Endothelial cell of umbilical vein (primary cell): ENCODE results near the gene TRAF3. TPM values are rescaled to one million over a fixed set of nuclear protein-coding genes. Genes with fewer than 3 reads are reported as not detected.

ENCODE experiments used
- BruUV-seq: library from RNA; stranded (reverse); fragments of 400-500 nt; replicated peaks from 2 replicates; lab custom pipeline; 2021; lab: Mats Ljungman, UMichigan
- CTCF ChIA-PET: fragments of 300-600, 350-600 bp; sonication (Branson Sonifier 250); formaldehyde crosslinking; loops from one replicate; lab custom pipeline; 2021; ENCODE audit warnings: antibody characterized with exemption, inconsistent platforms; lab: Charles Lee
- POLR2A ChIA-PET: fragments of 300-600, 350-600 bp; sonication (Branson Sonifier 250); formaldehyde crosslinking; loops from one replicate; lab custom pipeline; 2021; ENCODE audit warnings: antibody characterized with exemption, inconsistent platforms; lab: Charles Lee
- DNase-seq: peaks from one replicate; pipeline ENCODE4 v3.0.0-alpha.2; 2011; ENCODE audit warnings: low read depth, low spot score
- FAIRE-seq: peaks from 2 replicates; lab custom pipeline; 2011; peaks lifted over from hg19 to GRCh38; lab: Jason Lieb, UNC
- H2AFZ ChIP-seq: 2 replicates; pipeline ENCODE4 v1.6.0; 2012; ENCODE audit warnings: low read depth, low read length, control low read depth, inconsistent platforms
- H3K27ac ChIP-seq: 2 replicates; pipeline ENCODE4 v1.5.1; 2011; ENCODE audit warnings: low read depth, mild to moderate bottlenecking, control low read depth, low read length, moderate library complexity; ENCODE audit not compliant: insufficient read depth
- H3K27me3 ChIP-seq, 2 experiments: 2 replicates each; pipeline versions ENCODE4 v1.6.0 to v1.6.1; 2011; ENCODE audit warnings: low read length in 2 of 2, mixed read lengths in 1 of 2; ENCODE audit not compliant: control insufficient read depth in 2 of 2, insufficient read depth in 2 of 2
- H3K36me3 ChIP-seq, 2 experiments: 2 replicates in 1 of 2; 3 replicates in 1 of 2; pipeline ENCODE4 v1.5.1; 2011; ENCODE audit warnings: low read length in 2 of 2, mild to moderate bottlenecking in 1 of 2, moderate library complexity in 1 of 2; ENCODE audit not compliant: control insufficient read depth in 2 of 2, insufficient read depth in 2 of 2; ENCODE audit errors: extremely low read depth in 1 of 2
- H3K4me1 ChIP-seq: 3 replicates; pipeline ENCODE4 v1.5.1; 2011; ENCODE audit warnings: mild to moderate bottlenecking, low read length; ENCODE audit not compliant: control insufficient read depth, insufficient read depth; ENCODE audit errors: extremely low read depth
- H3K4me2 ChIP-seq: 2 replicates; pipeline ENCODE4 v1.6.1; 2011; ENCODE audit warnings: low read length, control low read depth, mixed read lengths; ENCODE audit not compliant: insufficient read depth
- H3K4me3 ChIP-seq, 3 experiments: fragments of 200-600 bp in 1 of 3; sonication (generic), shearing (Covaris generic) in 1 of 3; replicated peaks in 1 of 3; 2 replicates each; pipeline ENCODE4 v1.5.1; 2011 to 2016; ENCODE audit warnings: control low read depth in 3 of 3, low read length in 3 of 3, mild to moderate bottlenecking in 2 of 3, inconsistent platforms in 1 of 3, low read depth in 1 of 3, moderate library complexity in 1 of 3; ENCODE audit not compliant: insufficient read depth in 1 of 3
- H3K79me2 ChIP-seq: 2 replicates; pipeline ENCODE4 v1.6.0; 2012; ENCODE audit warnings: low read length, inconsistent platforms; ENCODE audit not compliant: control insufficient read depth, insufficient read depth
- H3K9ac ChIP-seq: replicated peaks from 2 replicates; pipeline ENCODE3; 2011; ENCODE audit warnings: low read length, control low read depth; ENCODE audit not compliant: insufficient read depth; ENCODE audit errors: extremely low read depth
- H3K9me1 ChIP-seq: replicated peaks from 3 replicates; pipeline ENCODE4 v1.6.0; 2011; ENCODE audit warnings: mild to moderate bottlenecking, low read length; ENCODE audit not compliant: control insufficient read depth, insufficient read depth; ENCODE audit errors: extremely low read depth
- H3K9me3 ChIP-seq: replicated peaks from 2 replicates; pipeline ENCODE4 v1.5.1; 2012; ENCODE audit warnings: low read length, inconsistent platforms; ENCODE audit not compliant: control insufficient read depth, insufficient read depth
- H4K20me1 ChIP-seq: replicated peaks from 2 replicates; pipeline ENCODE3; 2011; ENCODE audit warnings: mild to moderate bottlenecking, low read length; ENCODE audit not compliant: control insufficient read depth, insufficient read depth; ENCODE audit errors: extremely low read depth
- CTCF ChIP-seq, 2 donors: IDR thresholded peaks; 1 replicate in 1 of 2; 2 replicates in 1 of 2; pipeline ENCODE4 v1.5.1; 2011; ENCODE audit warnings: low read length in 2 of 2, mild to moderate bottlenecking in 2 of 2, moderate library complexity in 2 of 2, control low read depth in 1 of 2, inconsistent platforms in 1 of 2, low read depth in 1 of 2; ENCODE audit not compliant: insufficient read depth in 1 of 2; ENCODE audit errors: extremely low read depth in 1 of 2
- EZH2 ChIP-seq: IDR thresholded peaks from 2 replicates; pipeline ENCODE4 v1.6.1; 2012; ENCODE audit warnings: borderline replicate concordance, low read depth, mild to moderate bottlenecking, moderate library complexity, low read length, inconsistent platforms; ENCODE audit not compliant: severe bottlenecking
- FOS ChIP-seq: IDR thresholded peaks from 2 replicates; pipeline ENCODE4 v1.6.1; 2011; ENCODE audit warnings: mild to moderate bottlenecking, low read length, moderate library complexity, borderline replicate concordance; ENCODE audit not compliant: insufficient read depth
- GATA2 ChIP-seq: IDR thresholded peaks from 2 replicates; pipeline ENCODE4 v1.7.0; 2011; ENCODE audit warnings: low read depth, mild to moderate bottlenecking, moderate library complexity, mixed read lengths, low read length; ENCODE audit not compliant: insufficient read length, insufficient read depth
- JUN ChIP-seq: IDR thresholded peaks from 2 replicates; pipeline ENCODE4 v1.6.1; 2011; ENCODE audit warnings: borderline replicate concordance, low read depth; ENCODE audit not compliant: insufficient read length, insufficient read depth
- MAX ChIP-seq: IDR thresholded peaks from 2 replicates; pipeline ENCODE4 v1.6.1; 2011; ENCODE audit not compliant: insufficient read depth, insufficient read length
- MYC ChIP-seq: IDR thresholded peaks from one replicate; pipeline ENCODE4 v1.6.1; 2011; ENCODE audit warnings: mild to moderate bottlenecking, low read depth, low read length
- POLR2A ChIP-seq: IDR thresholded peaks from 2 replicates; pipeline ENCODE4 v1.6.1; 2012; ENCODE audit warnings: low read depth, mild to moderate bottlenecking, control low read depth, low read length
- POLR2AphosphoS5 ChIP-seq: IDR thresholded peaks from 2 replicates; pipeline ENCODE4 v1.6.1; 2012; ENCODE audit warnings: low read depth, mild to moderate bottlenecking, control low read depth, low read length, moderate library complexity; ENCODE audit not compliant: insufficient read depth
- dilution Hi-C: fragments of 300-500 bp; cut with MboI; formaldehyde crosslinking; loops from one replicate; pipeline ENCODE4 v1.15.0; 2019; ENCODE audit warnings: low sequenced_read_pairs; ENCODE audit not compliant: extremely low pct_ligation_motif_present
- intact Hi-C: fragments of 100-400 bp; cut with micrococcal nuclease; formaldehyde crosslinking; loops from one replicate; pipeline ENCODE4 v1.10.0; 2022
- polyA plus RNA-seq, 4 experiments: library from polyadenylated mRNA; depleted of rRNA in 3 of 4; stranded (reverse) in 3 of 4; unstranded in 1 of 4; fragments of >200 nt; gene quantifications; 2 replicates each; pipeline versions ENCODE4 v1.2.1 to v1.2.3, GENCODE V29; 2011 to 2012; ENCODE audit warnings: missing spikeins in 1 of 4
- total RNA-seq: library from RNA; stranded (reverse); gene quantifications from 2 replicates; pipeline ENCODE4 v1.2.3, GENCODE V29; 2021

Gene TRAF3
- total and polyA plus RNA-seq, 2 donors (not counting 3 experiments of a cell fraction or from before 2014, with no cell fraction given), result 14.4 to 27.6 TPM

GRCh38 chr14:102817942-102818940 is 41.0 kb downstream of the TRAF3 start:
- H3K9me3 ChIP-seq, result no peaks in the 10 kb centered on the region
- H4K20me1 ChIP-seq, result no peaks in the 10 kb centered on the region
- no peaks in the 10 kb centered on the region for H3K9me1 ChIP-seq
- no peak overlapping the region for H3K9ac ChIP-seq
- no peak overlapping the region for H3K27ac ChIP-seq
- dilution Hi-C loops (no loop called here), intact Hi-C loops (no loop called here)
- TF ChIP-seq GATA2, result no peak
- no peak for TF ChIP-seq JUN
- no peak for TF ChIP-seq FOS
- TF ChIP-seq POLR2AphosphoS5, result no peak
- TF ChIP-seq MYC, result no peak
- TF ChIP-seq EZH2, result no peak
- TF ChIP-seq CTCF (IDR thresholded peaks at IDR 0.05; ENCODE audit: extremely low read depth in 1 of 2, insufficient read depth in 1 of 2, low read depth in 1 of 2, low read length in 2 of 2), result no peak
- TF ChIP-seq POLR2A, result no peak
- no peak for TF ChIP-seq MAX
- no peak for DNase-seq
- no peaks in the 10 kb centered on the region for H3K27me3 ChIP-seq
- BruUV-seq, result no TSS peak
- no peak for FAIRE-seq
- H3K4me1 ChIP-seq, result no peaks in the 10 kb centered on the region
- no peaks in the 10 kb centered on the region for H3K36me3 ChIP-seq
- H2AFZ ChIP-seq, result no peak overlapping the region
- no peak overlapping the region for H3K4me2 ChIP-seq
- ChIA-PET POLR2A (no interaction called here), CTCF (interaction anchor here (0.9 kb wide), 1 partner anchor 11 kb away, joined by 4 read pairs; no protein-coding TSS in a partner anchor)
- H3K4me3 ChIP-seq, result no peak overlapping the region
- H3K79me2 ChIP-seq, result peaks cover 45% of the 10 kb centered on the region
